Body of pancreas (tissue), 4 donors: Measurements from ENCODE around the gene CNPPD1. TPM values are rescaled to one million over a fixed set of nuclear protein-coding genes. Genes with fewer than 3 reads are reported as not detected.

Source experiments
- ATAC-seq: fragments of 150-250 bp; one replicate; pipeline ENCODE4 v1.9.1; 2016
- DNase-seq, 4 donors: peaks; one replicate each; pipeline ENCODE4 v3.0.0-alpha.2; 2019
- H3K27ac ChIP-seq, 4 donors: fragments of 200-600 bp; sonication (generic); 1 replicate in 3 of 4; 2 replicates in 1 of 4; pipeline versions ENCODE4 v1.5.1 to v1.6.1; 2016 to 2019; ENCODE audit warnings: mild to moderate bottlenecking in 1 of 4, mixed read lengths in 1 of 4, moderate library complexity in 1 of 4
- H3K27me3 ChIP-seq, 2 donors: fragments of 200-600 bp; sonication (generic); one replicate each; pipeline ENCODE4 v1.6.0; 2016; ENCODE audit warnings: mild to moderate bottlenecking in 1 of 2
- H3K36me3 ChIP-seq, 2 donors: fragments of 200-600 bp; sonication (generic); replicated peaks in 1 of 2; 2 replicates each; pipeline ENCODE4 v1.5.1; 2016; ENCODE audit warnings: low read depth in 2 of 2; ENCODE audit not compliant: insufficient read depth in 1 of 2
- H3K4me1 ChIP-seq: fragments of 200-600 bp; sonication (generic); one replicate; pipeline ENCODE4 v1.6.0; 2016
- H3K4me3 ChIP-seq, 2 donors: fragments of 200-600 bp; sonication (generic); 1 replicate in 1 of 2; 2 replicates in 1 of 2; pipeline ENCODE4 v1.5.1; 2016 to 2019
- H3K9me3 ChIP-seq, 3 donors: fragments of 200-600 bp; sonication (generic); 1 replicate in 2 of 3; 2 replicates in 1 of 3; pipeline ENCODE4 v1.5.1; 2016
- CTCF ChIP-seq, 7 experiments: fragments of 450-650 bp in 4 of 7; fragments of 200-600 bp in 3 of 7; sonication (generic) in 3 of 7; IDR thresholded peaks; one replicate each; pipeline ENCODE4 v1.5.1; 2016 to 2019; ENCODE audit warnings: antibody characterized with exemption in 7 of 7
- POLR2A ChIP-seq, 3 donors: fragments of 450-650 bp; IDR thresholded peaks; one replicate each; pipeline ENCODE4 v1.6.1; 2016; ENCODE audit warnings: antibody characterized with exemption in 3 of 3, mild to moderate bottlenecking in 2 of 3
- WGBS, 2 donors: methylation state at CpG; one replicate each; pipeline ENCODE4 v1.1.5; 2017; 5-methylcytosine and 5-hydroxymethylcytosine counted together
- intact Hi-C: fragments of 100-400 bp; cut with DNase I; formaldehyde crosslinking; loops from one replicate; pipeline ENCODE4 v1.15.1; 2023
- total RNA-seq, 2 donors: library from RNA; depleted of rRNA; stranded (reverse); fragments of >200 nt; gene quantifications; one replicate each; pipeline ENCODE4 v1.1.0, GENCODE V29; 2016

The CNPPD1 gene
- total RNA-seq, 2 donors from 2014 or later: 25.7 to 27.4 TPM

GRCh38 chr2:219168526-219168925 lies 8.2 kb downstream of the CNPPD1 start:
- 34 to 63% methylated on average over 2 to 6 of the region's 6 CpGs for WGBS, 2 donors

GRCh38 chr2:219167997-219168396 lies 8.7 kb downstream of the CNPPD1 start:
- DNase-seq (no peak), ATAC-seq (no peak)
- no peaks in the 10 kb centered on the region for H3K4me1 ChIP-seq
- peaks cover 0 to 7% of the 10 kb centered on the region in 2 donors for H3K36me3 ChIP-seq
- no peaks in the 10 kb centered on the region for H3K9me3 ChIP-seq
- no peak overlapping the region for H3K4me3 ChIP-seq
- 65 to 69% methylated on average over 5 of the region's 5 CpGs for WGBS, 2 donors
- no peak overlapping the region for H3K27ac ChIP-seq
- no peak for TF ChIP-seq POLR2A (IDR thresholded peaks at IDR 0.05)
- no peak for TF ChIP-seq CTCF (IDR thresholded peaks at IDR 0.05)
- intact Hi-C loops: loop anchor here (10.0 kb wide), 1 partner anchor 207 kb away; no protein-coding TSS in a partner anchor
- H3K27me3 ChIP-seq: no peaks in the 10 kb centered on the region

More at GRCh38 chr2:219168526-219168925, 8.2 kb downstream of the CNPPD1 start:
- Histone ChIP-seq H3K4me1 (no peaks in the 10 kb centered on the region), H3K27me3 (no peaks in the 10 kb centered on the region), H3K27ac (no peak overlapping the region), H3K9me3 (no peaks in the 10 kb centered on the region), H3K4me3 (no peak overlapping the region), H3K36me3 (peaks cover 0 to 11% of the 10 kb centered on the region in 2 donors)
- ATAC-seq: no peak
- DNase-seq: no peak
- TF ChIP-seq CTCF (IDR thresholded peaks at IDR 0.05) (no peak), POLR2A (IDR thresholded peaks at IDR 0.05) (no peak)
- intact Hi-C loops: loop anchor here (10.0 kb wide), 1 partner anchor 206 kb away; no protein-coding TSS in a partner anchor

- ATAC-seq (no peak), DNase-seq (no peak)
- peaks cover 6% of the 10 kb centered on the region for H3K4me1 ChIP-seq
- H3K27me3 ChIP-seq: no peaks in the 10 kb centered on the region
- no peaks in the 10 kb centered on the region for H3K36me3 ChIP-seq
- H3K27ac ChIP-seq: no peak overlapping the region
- 80 to 82% methylated on average over 8 to 10 of the region's 10 CpGs for WGBS, 2 donors
- TF ChIP-seq POLR2A (IDR thresholded peaks at IDR 0.05): no peak
- TF ChIP-seq CTCF (IDR thresholded peaks at IDR 0.05): no peak
- no peaks in the 10 kb centered on the region for H3K9me3 ChIP-seq
- intact Hi-C loops: loop anchor here (10.0 kb wide), 1 partner anchor 210 kb away; no protein-coding TSS in a partner anchor
- H3K4me3 ChIP-seq: no peak overlapping the region
Measured at GRCh38 chr2:219165058-219165911, 11.4 kb downstream of the CNPPD1 start.

GRCh38 chr2:219163156-219163555 lies 13.6 kb downstream of the CNPPD1 start:
- no peaks in the 10 kb centered on the region for H3K36me3 ChIP-seq
- no peaks in the 10 kb centered on the region for H3K9me3 ChIP-seq
- no peaks in the 10 kb centered on the region for H3K27me3 ChIP-seq
- H3K4me1 ChIP-seq: peaks cover 14% of the 10 kb centered on the region
- DNase-seq: no peak
- no peak overlapping the region for H3K27ac ChIP-seq
- TF ChIP-seq POLR2A (IDR thresholded peaks at IDR 0.05) (no peak), CTCF (IDR thresholded peaks at IDR 0.05) (no peak)
- 83 to 88% methylated on average over 6 of the region's 6 CpGs for WGBS, 2 donors
- intact Hi-C loops: loop anchor here (5.0 to 10.0 kb wide), 2 partner anchors 139 to 212 kb away; no protein-coding TSS in a partner anchor
- ATAC-seq: no peak
- no peak overlapping the region for H3K4me3 ChIP-seq
